Mucosa of descending colon (tissue), 3 donors: ENCODE measurements around the gene LCN12. TPM values are rescaled to one million over a fixed set of nuclear protein-coding genes. Genes with fewer than 3 reads are reported as not detected.

Experiments used
- ATAC-seq: fragments of 200-7000 bp; cut with Tn5 transposase; one replicate; pipeline ENCODE4 v1.9.1; 2020; ENCODE audit warnings: mild to moderate bottlenecking, moderate library complexity
- DNase-seq, 3 donors: peaks; one replicate each; pipeline ENCODE4 v3.0.0-alpha.2; 2020
- H3K36me3 ChIP-seq: fragments of 200-600 bp; one replicate; pipeline ENCODE4 v1.8.0; 2021; ENCODE audit warnings: low read depth, mild to moderate bottlenecking
- H3K4me1 ChIP-seq: fragments of 200-600 bp; one replicate; pipeline ENCODE4 v1.8.0; 2021; ENCODE audit warnings: low read depth, mild to moderate bottlenecking
- H3K4me3 ChIP-seq: fragments of 200-600 bp; one replicate; pipeline ENCODE4 v1.8.0; 2021; ENCODE audit warnings: mild to moderate bottlenecking
- H3K9me3 ChIP-seq: fragments of 200-600 bp; one replicate; pipeline ENCODE4 v1.8.0; 2021; ENCODE audit warnings: mild to moderate bottlenecking
- intact Hi-C, 2 donors: fragments of 100-400 bp; cut with DNase I in 1 of 2; cut with micrococcal nuclease in 1 of 2; formaldehyde crosslinking; loops; one replicate each; pipeline versions ENCODE4 v1.11.0 to v1.11.1; 2022; cut with DNase I, micrococcal nuclease
- total RNA-seq, 3 donors: library from RNA; stranded (reverse); fragmentation: NEBNext Ultra II Directional in 2 of 3; extraction: Animal tissue kit (Norgen Biotek cat#: 25700) in 2 of 3; gene quantifications; one replicate each; pipeline versions ENCODE4 v1.2.1 to v1.2.4, GENCODE V29; 2021 to 2023
- TF ChIP-seq, protein P1 (sequence below): fragments of 200-600 bp; IDR thresholded peaks from one replicate; pipeline ENCODE4 v1.8.0; 2022; ENCODE audit warnings: antibody characterized with exemption, mild to moderate bottlenecking
- donor health status: DM: no; HTN: no; CAD: no; lungs with moderate emphysema.
- donor health status: DM: no; HTN: no; CAD: no.
- donor health status: DM: no; HTN: yes; CAD: no.

The LCN12 gene
- total RNA-seq, 3 donors from 2014 or later, result 6.8 to 10.7 (median 7.6) TPM

DNA sequence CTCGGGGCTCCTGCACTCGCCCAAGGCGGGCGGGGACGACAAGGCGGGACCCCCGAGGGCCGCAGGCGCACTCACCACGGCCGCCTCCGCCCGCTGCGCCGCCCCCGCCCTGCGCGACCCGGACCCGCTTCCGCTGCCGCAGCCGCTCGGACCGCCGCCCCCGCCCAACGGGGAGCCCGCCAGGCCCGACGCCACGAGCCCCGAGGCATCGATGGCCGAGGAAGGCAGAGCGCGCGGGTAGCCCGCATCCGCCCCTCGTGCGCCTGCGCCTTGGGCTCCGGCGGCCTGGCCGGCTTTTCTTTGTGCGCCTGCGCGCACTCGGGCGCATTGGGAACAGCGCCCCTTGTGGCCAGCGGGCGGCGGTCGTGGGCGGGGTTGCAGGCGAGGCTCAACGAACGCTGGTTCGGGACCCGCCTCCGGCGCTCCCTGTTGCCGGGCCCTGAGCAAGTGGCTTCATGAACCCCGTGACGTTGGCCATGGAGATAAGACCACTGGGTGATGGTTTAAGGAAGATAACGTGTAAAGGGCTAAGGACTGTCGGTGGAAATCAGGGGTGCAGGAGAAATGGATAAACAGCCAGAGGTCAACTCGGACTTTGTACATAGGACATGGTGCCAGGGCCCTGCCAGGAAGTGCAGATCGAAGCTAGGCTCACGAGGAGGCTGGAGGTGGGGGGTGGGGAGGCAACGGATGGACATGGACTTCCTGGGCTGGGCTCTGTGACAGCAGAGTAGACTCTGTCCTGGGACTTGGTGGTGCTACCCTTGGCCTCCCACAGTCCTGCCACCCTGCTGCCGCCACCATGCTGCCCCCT, 7.3 kb upstream of the LCN12 start, which contains the start of the genes C8G and FBXW5:
C8G (plus strand) TSS at position 725 of the 814 bp plus-strand sequence; CDS start at position 803, 78 bp downstream.
FBXW5 (minus strand) TSS at position 220 of the 814 bp plus-strand sequence. CDS start 655 bp downstream, outside the sequence.
- Histone ChIP-seq H3K9me3 (no peaks in the 10 kb centered on the region), H3K4me1 (peaks cover 30% of the 10 kb centered on the region), H3K36me3 (peaks cover 20% of the 10 kb centered on the region), H3K4me3 (peak within 1 kb of the TSS; percentile 95)
- TF ChIP-seq, protein P1, sequence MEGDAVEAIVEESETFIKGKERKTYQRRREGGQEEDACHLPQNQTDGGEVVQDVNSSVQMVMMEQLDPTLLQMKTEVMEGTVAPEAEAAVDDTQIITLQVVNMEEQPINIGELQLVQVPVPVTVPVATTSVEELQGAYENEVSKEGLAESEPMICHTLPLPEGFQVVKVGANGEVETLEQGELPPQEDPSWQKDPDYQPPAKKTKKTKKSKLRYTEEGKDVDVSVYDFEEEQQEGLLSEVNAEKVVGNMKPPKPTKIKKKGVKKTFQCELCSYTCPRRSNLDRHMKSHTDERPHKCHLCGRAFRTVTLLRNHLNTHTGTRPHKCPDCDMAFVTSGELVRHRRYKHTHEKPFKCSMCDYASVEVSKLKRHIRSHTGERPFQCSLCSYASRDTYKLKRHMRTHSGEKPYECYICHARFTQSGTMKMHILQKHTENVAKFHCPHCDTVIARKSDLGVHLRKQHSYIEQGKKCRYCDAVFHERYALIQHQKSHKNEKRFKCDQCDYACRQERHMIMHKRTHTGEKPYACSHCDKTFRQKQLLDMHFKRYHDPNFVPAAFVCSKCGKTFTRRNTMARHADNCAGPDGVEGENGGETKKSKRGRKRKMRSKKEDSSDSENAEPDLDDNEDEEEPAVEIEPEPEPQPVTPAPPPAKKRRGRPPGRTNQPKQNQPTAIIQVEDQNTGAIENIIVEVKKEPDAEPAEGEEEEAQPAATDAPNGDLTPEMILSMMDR, result peak; percentile 98
- intact Hi-C loops, result no loop called here
- ATAC-seq, result peak; percentile 87
- peak; percentile 92 to 98 (median 97) for DNase-seq

DNA sequence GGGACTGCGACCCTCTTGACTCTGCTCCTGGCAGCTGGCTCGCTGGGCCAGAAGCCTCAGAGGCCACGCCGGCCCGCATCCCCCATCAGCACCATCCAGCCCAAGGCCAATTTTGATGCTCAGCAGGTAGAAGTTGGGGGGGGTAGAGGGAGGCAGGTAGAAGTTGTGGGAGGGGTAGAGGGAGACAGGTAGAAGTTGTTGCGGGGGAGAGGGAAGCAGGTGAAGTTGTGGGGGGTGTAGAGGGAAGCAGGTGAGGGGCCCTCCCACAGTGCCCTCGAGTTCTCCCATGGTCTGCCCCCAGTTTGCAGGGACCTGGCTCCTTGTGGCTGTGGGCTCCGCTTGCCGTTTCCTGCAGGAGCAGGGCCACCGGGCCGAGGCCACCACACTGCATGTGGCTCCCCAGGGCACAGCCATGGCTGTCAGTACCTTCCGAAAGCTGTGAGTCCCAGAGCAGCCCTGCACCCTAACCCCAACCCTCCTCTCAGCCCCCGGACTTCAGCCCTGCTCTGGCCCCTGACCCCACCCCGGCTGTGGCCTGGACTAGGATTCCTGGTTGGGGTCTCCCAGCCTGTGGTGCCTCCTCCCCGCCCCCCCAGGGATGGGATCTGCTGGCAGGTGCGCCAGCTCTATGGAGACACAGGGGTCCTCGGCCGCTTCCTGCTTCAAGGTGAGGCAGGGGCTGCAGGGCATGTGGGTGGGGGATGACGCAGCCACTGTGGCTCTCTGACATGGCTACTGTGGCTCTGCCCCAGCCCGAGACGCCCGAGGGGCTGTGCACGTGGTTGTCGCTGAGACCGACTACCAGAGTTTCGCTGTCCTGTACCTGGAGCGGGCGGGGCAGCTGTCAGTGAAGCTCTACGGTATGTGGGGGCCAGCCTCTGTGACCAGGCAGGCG, 6.5 kb upstream of the LCN12 start:
- no peaks in the 10 kb centered on the region for H3K9me3 ChIP-seq
- TF ChIP-seq, protein P1, result no peak
- peaks cover 17% of the 10 kb centered on the region for H3K36me3 ChIP-seq
- DNase-seq, result peak in 2 of 3 donors; percentile 55 to 79
- H3K4me1 ChIP-seq, result peaks cover 37% of the 10 kb centered on the region
- intact Hi-C loops, result no loop called here
- ATAC-seq, result no peak
- H3K4me3 ChIP-seq, result no peak overlapping the region

DNA sequence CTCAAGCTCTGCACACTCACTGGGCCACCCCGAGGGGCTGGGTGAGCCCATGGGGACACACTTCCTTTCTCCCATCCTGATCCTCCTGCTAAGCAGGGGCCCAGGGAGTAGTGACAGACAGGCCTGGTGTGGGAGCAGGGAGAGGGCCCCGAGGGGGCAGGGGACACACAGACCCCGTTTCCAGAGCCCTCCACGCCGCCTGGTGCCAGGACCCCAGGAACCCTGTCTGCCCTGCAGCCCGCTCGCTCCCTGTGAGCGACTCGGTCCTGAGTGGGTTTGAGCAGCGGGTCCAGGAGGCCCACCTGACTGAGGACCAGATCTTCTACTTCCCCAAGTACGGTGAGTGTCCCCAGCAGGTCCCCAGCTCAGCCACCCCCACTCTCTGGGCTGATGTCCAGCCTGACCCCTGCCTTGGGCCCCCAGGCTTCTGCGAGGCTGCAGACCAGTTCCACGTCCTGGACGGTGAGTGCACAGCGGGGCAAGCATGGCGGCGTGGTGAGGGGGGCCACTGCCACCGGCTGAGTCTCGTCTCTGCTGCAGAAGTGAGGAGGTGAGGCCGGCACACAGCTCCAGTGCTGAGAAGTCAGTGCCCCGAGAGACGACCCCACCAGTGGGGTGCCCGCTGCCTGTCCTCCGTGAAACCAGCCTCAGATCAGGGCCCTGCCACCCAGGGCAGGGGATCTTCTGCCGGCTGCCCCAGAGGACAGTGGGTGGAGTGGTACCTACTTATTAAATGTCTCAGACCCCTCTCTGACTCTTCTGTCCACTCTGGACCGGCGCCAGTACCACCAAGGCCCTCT, 5.6 kb upstream of the LCN12 start:
- DNase-seq, result peak in 1 of 3 donors; percentile 65
- Histone ChIP-seq H3K4me3 (no peak overlapping the region), H3K36me3 (peaks cover 9% of the 10 kb centered on the region), H3K9me3 (no peaks in the 10 kb centered on the region), H3K4me1 (peaks cover 40% of the 10 kb centered on the region)
- ATAC-seq, result no peak
- TF ChIP-seq, protein P1, result no peak
- intact Hi-C loops, result no loop called here

DNA sequence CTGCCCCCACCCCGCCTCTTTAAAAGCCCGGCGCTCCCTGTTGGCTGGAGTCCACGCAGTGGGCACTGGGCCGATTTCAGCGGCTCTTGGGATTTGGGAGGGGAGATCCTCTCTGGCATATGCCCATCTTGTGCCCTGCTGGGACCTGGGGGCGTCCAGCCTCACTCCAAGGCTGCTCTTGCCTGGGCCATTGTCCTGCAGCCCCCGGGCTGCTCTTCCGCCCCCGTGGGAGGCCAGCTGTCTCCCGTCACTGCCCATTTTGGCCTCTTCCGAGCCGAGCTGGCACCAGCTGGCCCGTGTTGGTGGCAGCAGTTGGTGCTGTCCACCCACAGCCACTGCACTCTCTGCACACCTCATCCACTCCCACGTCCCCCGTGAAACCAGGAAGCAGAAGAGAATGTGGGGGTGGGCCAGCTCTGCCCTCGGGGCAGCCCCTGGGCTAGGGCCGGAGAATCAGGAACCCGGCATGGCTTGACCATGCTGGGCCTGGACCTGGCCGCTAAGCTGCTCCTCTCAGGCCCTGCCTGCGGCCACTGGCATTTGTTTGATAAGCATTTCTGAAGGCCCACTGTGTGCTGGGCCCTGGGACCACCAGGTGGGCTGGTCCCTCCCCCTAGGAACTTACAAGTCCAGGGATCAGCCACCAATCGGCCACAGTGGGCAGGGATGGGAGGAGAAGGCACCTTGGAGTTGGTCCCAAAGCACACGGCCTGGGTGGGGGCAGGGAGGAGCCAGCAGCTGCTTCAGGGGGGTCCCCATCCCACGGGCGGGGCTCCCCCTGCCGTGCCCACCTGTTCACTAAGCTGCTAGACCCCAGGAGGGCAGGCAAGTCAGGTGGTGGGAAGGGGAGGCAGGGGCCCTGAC, 4.8 kb upstream of the LCN12 start:
- ATAC-seq, result no peak
- H3K4me1 ChIP-seq, result peaks cover 48% of the 10 kb centered on the region

More for the DNA sequence above, 4.8 kb upstream of the LCN12 start:
- DNase-seq, result peak in 2 of 3 donors; percentile 53 to 55
- Histone ChIP-seq H3K36me3 (peaks cover 2% of the 10 kb centered on the region), H3K4me3 (no peak overlapping the region), H3K9me3 (no peaks in the 10 kb centered on the region)
- TF ChIP-seq, protein P1, result no peak
- intact Hi-C loops, result no loop called here
